GM10266 (cell line): ENCODE results near the gene TF.

Experiments used
- DNase-seq: peaks from one replicate; pipeline ENCODE4 v3.0.0; 2012; ENCODE audit errors: extremely low spot score
- CTCF ChIP-seq: IDR thresholded peaks from 2 replicates; pipeline ENCODE4 v1.5.1; 2012; ENCODE audit warnings: mild to moderate bottlenecking, low read depth; ENCODE audit not compliant: control insufficient read depth, insufficient read depth; ENCODE audit errors: missing control alignments

Gene TF

GRCh38 chr3:133797396-133798105 is 51.4 kb downstream of the TF start:
- no peak for DNase-seq
- no peak for TF ChIP-seq CTCF

DNA sequence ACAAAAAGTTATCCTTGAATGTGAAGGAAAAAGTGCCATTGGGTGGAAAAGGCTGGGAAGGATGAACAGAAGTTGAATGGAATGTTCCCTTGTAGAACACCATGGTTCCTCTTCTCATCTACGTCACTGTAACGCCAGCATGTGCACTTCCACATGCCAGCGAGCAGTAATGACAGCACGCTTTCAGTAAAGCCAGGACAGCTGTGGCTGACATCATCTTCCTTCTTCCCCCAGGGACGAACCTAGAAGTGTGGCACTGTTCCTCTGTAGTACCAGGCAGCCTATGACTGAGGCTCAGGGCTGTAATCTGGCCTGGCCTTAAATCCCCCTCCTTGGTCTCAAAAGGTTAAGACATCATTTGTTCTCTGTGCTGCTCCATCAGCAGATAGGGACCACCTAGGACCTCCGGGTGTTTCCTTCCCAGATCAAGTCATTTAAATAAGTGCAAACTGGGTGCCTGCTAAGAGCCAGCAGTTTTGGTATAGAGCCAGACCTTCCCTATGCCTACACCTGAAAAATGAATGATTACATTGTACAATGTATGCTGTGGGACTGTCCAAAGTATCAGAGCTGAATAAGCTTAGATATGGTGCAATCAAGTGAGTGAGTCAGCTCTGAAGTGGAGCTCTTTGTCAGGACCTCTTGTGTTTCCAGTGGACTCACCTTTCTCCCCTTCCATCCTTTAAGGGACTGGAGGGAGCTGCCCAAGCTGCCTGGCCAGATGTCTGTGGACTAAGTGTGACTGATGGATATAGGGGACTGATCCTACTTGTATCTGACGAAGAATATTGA is 53.8 kb downstream of the TF start:
- TF ChIP-seq CTCF = no peak
- no peak for DNase-seq

DNA sequence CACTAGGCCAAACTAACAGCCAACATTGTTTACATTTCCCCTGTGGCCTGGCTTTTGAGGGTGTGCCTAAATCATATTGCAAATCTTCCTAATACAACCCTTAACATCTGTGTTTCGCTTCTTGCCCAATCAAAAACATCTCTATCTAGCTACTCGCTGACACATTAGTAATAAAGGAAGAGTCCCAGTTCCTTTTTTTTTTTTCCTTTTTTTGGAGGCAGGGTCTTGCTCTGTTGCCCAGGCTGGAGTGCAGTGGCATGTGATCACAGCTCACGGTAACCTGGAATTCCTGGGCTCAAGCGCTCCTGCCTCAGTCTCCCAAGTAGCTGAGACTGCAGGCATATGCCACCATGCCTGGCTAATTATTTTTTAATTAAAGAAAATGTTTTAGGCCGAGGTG is 57.3 kb downstream of the TF start:
- no peak for TF ChIP-seq CTCF
- DNase-seq = no peak

- DNase-seq = no peak
- no peak for TF ChIP-seq CTCF
These were observed 58.7 kb downstream of the TF start for GRCh38 chr3:133804896-133805295.

- DNase-seq = no peak
- TF ChIP-seq CTCF = no peak
These were observed 59.1 kb downstream of the TF start for GRCh38 chr3:133805384-133805701.

- peak; percentile 95 for DNase-seq
- no peak for TF ChIP-seq CTCF
These were observed 59.7 kb downstream of the TF start, which contains the start of gene SRPRB for GRCh38 chr3:133805702-133806475. SRPRB (plus strand) TSS chr3:133805815; CDS start chr3:133805849, 34 bp downstream.
